Muscle layer of colon (tissue), 2 donors: Measurements from ENCODE around the gene SLC5A8.
"Not testable (repeated sequence)": the region's sequence is repeated elsewhere in the genome, so short reads cannot be mapped to it uniquely, and the experiment has no call there.

Source experiments
- H3K27ac ChIP-seq: one replicate; pipeline ENCODE4 v1.7.0; 2013; ENCODE audit warnings: low read depth, mild to moderate bottlenecking, low read length, moderate library complexity
- H3K27me3 ChIP-seq, 2 donors: one replicate each; pipeline ENCODE4 v1.7.0; 2013; ENCODE audit warnings: low read length in 2 of 2, mild to moderate bottlenecking in 2 of 2; ENCODE audit not compliant: insufficient read depth in 2 of 2, control insufficient read depth in 1 of 2
- H3K36me3 ChIP-seq: one replicate; pipeline ENCODE4 v1.7.0; 2013; ENCODE audit warnings: mild to moderate bottlenecking, low read length; ENCODE audit not compliant: insufficient read depth
- H3K4me1 ChIP-seq: one replicate; pipeline ENCODE4 v1.7.0; 2013; ENCODE audit warnings: mild to moderate bottlenecking, low read length; ENCODE audit not compliant: insufficient read depth
- H3K4me3 ChIP-seq, 2 donors: one replicate each; pipeline ENCODE4 v1.7.0; 2013; ENCODE audit warnings: low read length in 2 of 2, low read depth in 1 of 2, mild to moderate bottlenecking in 1 of 2, moderate library complexity in 1 of 2
- H3K9ac ChIP-seq: one replicate; pipeline ENCODE4 v1.7.0; 2013; ENCODE audit warnings: low read length
- H3K9me3 ChIP-seq: one replicate; pipeline ENCODE4 v1.7.0; 2013; ENCODE audit warnings: mild to moderate bottlenecking, low read length
- donor health status: abdominal sarcoma.
- donor health status: Adenocarcinoma of cecum.

The SLC5A8 gene

GRCh38 chr12:101166866-101167265, 43.2 kb downstream of the SLC5A8 start:
- no peak overlapping the region for H3K9ac ChIP-seq
- no peaks in the 10 kb centered on the region for H3K36me3 ChIP-seq
- H3K27me3 ChIP-seq: no peaks in the 10 kb centered on the region
- no peaks in the 10 kb centered on the region for H3K4me1 ChIP-seq
- H3K4me3 ChIP-seq: no peak overlapping the region
- no peak overlapping the region for H3K27ac ChIP-seq
- H3K9me3 ChIP-seq: no peaks in the 10 kb centered on the region

GRCh38 chr12:101165319-101165718, 44.7 kb downstream of the SLC5A8 start:
- H3K36me3 ChIP-seq: no peaks in the 10 kb centered on the region
- no peak overlapping the region for H3K9ac ChIP-seq
- no peaks in the 10 kb centered on the region for H3K9me3 ChIP-seq
- H3K27me3 ChIP-seq: no peaks in the 10 kb centered on the region
- no peak overlapping the region for H3K4me3 ChIP-seq
- H3K27ac ChIP-seq: no peak overlapping the region
- no peaks in the 10 kb centered on the region for H3K4me1 ChIP-seq

GRCh38 chr12:101145777-101146431, 64.1 kb downstream of the SLC5A8 start:
- not testable (repeated sequence) for H3K9me3 ChIP-seq, H3K27ac ChIP-seq, H3K36me3 ChIP-seq, H3K9ac ChIP-seq, H3K4me3 ChIP-seq, H3K4me1 ChIP-seq, H3K27me3 ChIP-seq

- H3K4me1 ChIP-seq: no peaks in the 10 kb centered on the region
- H3K9me3 ChIP-seq: no peaks in the 10 kb centered on the region
- no peak overlapping the region for H3K9ac ChIP-seq
- no peaks in the 10 kb centered on the region for H3K27me3 ChIP-seq
- no peak overlapping the region for H3K27ac ChIP-seq
- no peaks in the 10 kb centered on the region for H3K36me3 ChIP-seq
- H3K4me3 ChIP-seq: no peak overlapping the region
These were observed 82.4 kb downstream of the SLC5A8 start for GRCh38 chr12:101127521-101128219.

GRCh38 chr12:101117842-101118241, 92.2 kb downstream of the SLC5A8 start:
- H3K4me3 ChIP-seq: no peak overlapping the region
- H3K9me3 ChIP-seq: no peaks in the 10 kb centered on the region
- H3K27me3 ChIP-seq: no peaks in the 10 kb centered on the region
- H3K9ac ChIP-seq: no peak overlapping the region
- no peaks in the 10 kb centered on the region for H3K4me1 ChIP-seq
- H3K36me3 ChIP-seq: no peaks in the 10 kb centered on the region
- H3K27ac ChIP-seq: no peak overlapping the region

DNA sequence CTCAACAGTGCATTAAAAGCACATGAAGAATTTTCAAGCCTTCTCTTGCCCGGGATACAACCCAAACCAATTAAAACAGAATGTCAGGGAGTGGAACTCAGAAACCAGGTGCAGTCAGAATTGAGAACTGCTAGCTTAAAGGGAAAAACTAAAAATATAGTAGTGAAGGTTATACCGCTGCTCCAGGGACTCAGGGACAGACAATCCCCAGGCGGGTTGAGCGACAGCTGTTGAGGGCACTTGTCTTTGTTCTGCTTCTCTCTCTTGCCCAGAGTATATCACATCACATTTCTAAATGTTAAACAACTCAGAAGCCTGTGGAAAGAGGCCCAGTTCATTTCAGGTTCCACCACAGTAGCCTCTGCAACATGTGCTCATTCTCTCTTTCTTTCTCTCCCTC, 93.1 kb downstream of the SLC5A8 start:
- no peaks in the 10 kb centered on the region for H3K9me3 ChIP-seq
- no peak overlapping the region for H3K9ac ChIP-seq
- H3K4me3 ChIP-seq: no peak overlapping the region
- H3K27ac ChIP-seq: no peak overlapping the region
- no peaks in the 10 kb centered on the region for H3K27me3 ChIP-seq
- H3K4me1 ChIP-seq: no peaks in the 10 kb centered on the region
- no peaks in the 10 kb centered on the region for H3K36me3 ChIP-seq

DNA sequence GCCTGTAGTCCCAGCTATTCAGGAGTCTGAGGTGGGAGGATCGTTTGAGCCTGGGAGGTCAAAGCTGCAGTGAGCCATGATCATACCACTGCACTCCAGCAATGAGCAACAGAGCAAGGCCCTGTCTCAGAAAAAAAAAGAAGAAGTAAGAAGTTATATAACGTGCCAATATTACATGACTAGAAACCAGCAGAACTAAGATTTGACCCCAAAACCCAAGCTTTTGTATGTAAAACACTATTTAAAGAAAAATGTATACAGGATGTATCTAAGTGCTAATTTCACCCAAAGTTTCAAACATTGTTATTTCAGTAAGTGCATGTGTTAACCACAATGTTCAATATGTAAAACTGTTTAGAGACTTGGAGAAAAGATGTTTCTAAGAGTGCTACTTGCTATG, 94.7 kb downstream of the SLC5A8 start:
- Histone ChIP-seq H3K9ac (no peak overlapping the region), H3K4me3 (no peak overlapping the region), H3K27me3 (no peaks in the 10 kb centered on the region)

GRCh38 chr12:101111441-101111840, 98.6 kb downstream of the SLC5A8 start:
- H3K27ac ChIP-seq: no peak overlapping the region
- no peak overlapping the region for H3K9ac ChIP-seq

More for the DNA sequence above, 94.7 kb downstream of the SLC5A8 start:
- Histone ChIP-seq H3K36me3 (no peaks in the 10 kb centered on the region), H3K27ac (no peak overlapping the region), H3K4me1 (no peaks in the 10 kb centered on the region), H3K9me3 (no peaks in the 10 kb centered on the region)

GRCh38 chr12:101110866-101111265, 99.2 kb downstream of the SLC5A8 start:
- H3K36me3 ChIP-seq: no peaks in the 10 kb centered on the region
- H3K9me3 ChIP-seq: no peaks in the 10 kb centered on the region
- H3K4me1 ChIP-seq: no peaks in the 10 kb centered on the region
- no peak overlapping the region for H3K4me3 ChIP-seq
- no peak overlapping the region for H3K27ac ChIP-seq
- H3K9ac ChIP-seq: no peak overlapping the region
- H3K27me3 ChIP-seq: no peaks in the 10 kb centered on the region

More at GRCh38 chr12:101111441-101111840, 98.6 kb downstream of the SLC5A8 start:
- Histone ChIP-seq H3K4me3 (no peak overlapping the region), H3K27me3 (no peaks in the 10 kb centered on the region), H3K36me3 (no peaks in the 10 kb centered on the region), H3K9me3 (no peaks in the 10 kb centered on the region), H3K4me1 (no peaks in the 10 kb centered on the region)

DNA sequence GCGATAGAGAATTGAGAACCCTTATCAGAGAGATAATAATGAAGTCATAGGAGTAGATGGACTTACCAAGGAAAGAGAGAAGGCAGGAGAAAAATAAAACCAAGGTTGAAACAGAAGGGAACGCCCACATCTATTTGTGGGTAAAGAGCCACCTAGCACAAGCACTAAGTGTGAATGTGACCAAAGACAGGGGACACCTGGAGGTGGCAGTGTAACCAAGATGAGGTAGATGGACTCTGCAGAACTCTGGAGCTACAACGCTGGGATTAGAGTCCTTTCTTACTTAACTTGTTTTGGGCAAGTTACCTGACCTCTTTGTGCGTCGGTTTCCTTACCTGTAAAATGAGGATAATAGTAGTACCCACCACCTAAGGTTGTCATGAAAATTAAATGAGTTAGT, 101.9 kb downstream of the SLC5A8 start:
- Histone ChIP-seq H3K36me3 (no peaks in the 10 kb centered on the region), H3K9ac (no peak overlapping the region), H3K9me3 (no peaks in the 10 kb centered on the region), H3K4me3 (no peak overlapping the region), H3K27ac (no peak overlapping the region), H3K4me1 (no peaks in the 10 kb centered on the region), H3K27me3 (no peaks in the 10 kb centered on the region)

DNA sequence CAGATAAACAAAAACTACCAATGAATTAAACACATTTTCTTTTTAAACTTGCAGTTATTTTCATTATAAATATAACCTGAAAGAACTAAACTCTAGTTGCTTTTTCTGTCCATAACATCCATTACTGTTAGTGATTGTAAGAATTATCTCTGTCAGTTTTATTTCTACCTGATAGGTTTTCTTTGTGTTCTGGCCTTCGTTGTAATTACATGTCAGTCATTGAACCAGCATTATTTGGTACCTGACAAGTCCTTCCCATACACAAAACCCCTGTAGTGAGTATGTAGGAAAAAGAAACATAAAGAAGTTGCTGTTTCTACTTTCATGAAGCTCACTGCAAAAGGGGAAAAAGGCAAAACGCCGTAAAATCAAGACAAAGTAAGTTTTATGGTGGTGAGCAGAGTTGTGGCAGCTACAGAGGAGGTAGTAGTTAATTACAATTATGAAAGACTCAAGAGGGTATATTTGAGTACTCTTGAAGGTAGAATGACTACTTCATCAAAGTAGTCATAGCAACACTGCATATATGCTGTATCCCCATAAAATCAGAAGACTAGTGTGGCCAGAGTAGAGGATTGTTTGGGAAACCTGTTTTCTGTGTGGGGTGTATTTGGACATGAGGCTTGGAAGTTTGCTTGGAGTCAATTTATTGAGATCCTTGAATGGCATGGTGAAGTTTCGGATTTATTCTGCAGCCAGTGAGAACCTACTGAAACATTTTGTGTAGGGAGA, 102.8 kb downstream of the SLC5A8 start:
- no peaks in the 10 kb centered on the region for H3K36me3 ChIP-seq
- no peaks in the 10 kb centered on the region for H3K9me3 ChIP-seq
- no peaks in the 10 kb centered on the region for H3K4me1 ChIP-seq
- H3K4me3 ChIP-seq: no peak overlapping the region
- H3K9ac ChIP-seq: no peak overlapping the region
- no peak overlapping the region for H3K27ac ChIP-seq
- H3K27me3 ChIP-seq: no peaks in the 10 kb centered on the region
